T-helper 2 cell (primary cell): Measurements from ENCODE around the gene ERGIC1.

ENCODE experiments used
- DNase-seq, 5 experiments: peaks; one replicate each; pipeline versions ENCODE4 v3.0.0 to v3.0.0-alpha.2; 2012 to 2022

Gene ERGIC1

DNA sequence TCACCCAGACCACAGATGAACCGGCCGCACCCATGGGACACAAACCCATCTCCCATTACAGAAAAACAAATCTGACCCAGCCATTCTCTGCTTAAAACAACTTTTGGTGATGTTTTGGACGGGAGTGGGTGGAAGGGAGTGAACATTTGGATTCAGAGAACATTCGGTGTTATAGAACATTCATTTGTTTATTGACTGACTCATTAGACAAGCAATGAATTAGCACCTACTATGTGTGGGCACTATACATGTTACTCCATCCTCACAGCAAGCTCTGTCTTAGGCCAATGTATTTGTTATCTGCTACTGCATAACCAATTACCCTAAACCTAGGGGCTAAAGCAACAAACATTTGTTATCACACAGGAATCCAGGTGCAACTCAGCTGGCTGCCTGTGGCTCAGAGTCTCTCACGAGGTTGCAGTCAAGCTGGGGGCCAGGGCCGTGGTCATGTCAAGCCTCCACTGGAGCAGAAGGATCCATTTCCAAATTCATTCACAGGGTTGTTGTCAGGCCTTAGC lies 5.1 kb upstream of the ERGIC1 start:
- DNase-seq = no peak

DNA sequence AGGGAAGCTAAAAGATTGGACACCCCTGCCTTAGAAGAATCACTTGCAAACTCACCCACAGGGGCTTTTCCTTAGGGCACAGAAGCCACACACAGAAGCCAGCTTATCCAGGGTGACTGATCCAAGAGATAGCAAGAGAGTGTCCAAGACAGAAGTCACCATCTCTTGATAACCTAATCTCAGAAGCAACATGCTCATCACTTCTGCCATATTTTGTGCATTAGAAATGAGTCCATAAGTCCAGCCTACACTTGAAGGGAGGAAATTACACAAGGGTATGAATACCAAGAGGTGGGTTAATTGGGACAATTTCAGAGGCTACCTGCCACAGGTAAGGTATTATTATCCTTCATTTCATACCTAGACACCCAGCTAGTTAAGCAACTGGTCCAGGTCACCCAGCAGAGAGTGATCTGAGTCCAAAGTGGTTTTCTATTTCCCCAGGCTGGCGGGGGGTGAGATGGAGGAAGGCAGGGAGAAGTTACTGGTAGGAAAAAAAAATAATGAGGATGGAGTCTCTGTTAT lies 3.7 kb upstream of the ERGIC1 start:
- no peak for DNase-seq

- DNase-seq = peak in 1 of 5 experiments; percentile 19
These were observed 3.0 kb upstream of the ERGIC1 start for GRCh38 chr5:172830876-172831662.

GRCh38 chr5:172832383-172833315 lies 1.4 kb upstream of the ERGIC1 start:
- no peak for DNase-seq

DNA sequence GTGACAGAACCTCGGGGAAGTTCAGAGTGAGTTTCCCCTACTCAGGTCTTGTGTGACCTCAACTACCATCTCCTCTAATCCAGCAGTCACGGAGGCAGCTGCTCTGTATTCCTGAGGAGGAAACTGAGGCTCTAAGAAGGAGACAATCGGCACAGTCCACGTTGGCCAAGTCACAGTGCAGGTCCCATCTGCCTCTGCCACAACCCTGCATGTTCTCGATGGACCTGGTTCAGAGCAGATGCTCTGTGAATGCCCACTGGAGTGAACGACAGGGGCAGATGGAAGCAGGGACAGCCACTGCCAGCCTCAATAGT lies 722 bp upstream of the ERGIC1 start:
- no peak for DNase-seq

GRCh38 chr5:172834415-172835289 lies 601 bp downstream of the ERGIC1 start:
- no peak for DNase-seq

GRCh38 chr5:172835290-172835993 lies 1.4 kb downstream of the ERGIC1 start:
- DNase-seq = peak in 1 of 5 experiments; percentile 46

DNA sequence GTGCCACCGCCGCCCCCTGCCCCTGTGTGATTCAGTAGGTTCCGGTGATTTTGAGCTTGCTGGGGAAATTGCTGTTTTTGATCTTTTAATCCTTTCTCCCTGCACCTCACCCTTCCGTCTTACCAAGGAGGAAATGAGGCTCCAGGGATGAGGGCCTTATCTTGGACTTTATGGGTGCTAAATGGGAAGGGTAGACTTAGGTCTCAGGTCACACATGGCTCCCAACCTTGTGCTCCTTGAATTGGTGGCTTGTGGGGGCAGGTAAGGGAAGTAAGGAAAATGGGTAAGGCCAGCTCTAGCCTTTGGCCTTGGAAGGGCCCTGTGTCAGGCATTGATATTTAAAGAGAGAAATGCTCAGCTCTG lies 1.9 kb downstream of the ERGIC1 start:
- no peak for DNase-seq

DNA sequence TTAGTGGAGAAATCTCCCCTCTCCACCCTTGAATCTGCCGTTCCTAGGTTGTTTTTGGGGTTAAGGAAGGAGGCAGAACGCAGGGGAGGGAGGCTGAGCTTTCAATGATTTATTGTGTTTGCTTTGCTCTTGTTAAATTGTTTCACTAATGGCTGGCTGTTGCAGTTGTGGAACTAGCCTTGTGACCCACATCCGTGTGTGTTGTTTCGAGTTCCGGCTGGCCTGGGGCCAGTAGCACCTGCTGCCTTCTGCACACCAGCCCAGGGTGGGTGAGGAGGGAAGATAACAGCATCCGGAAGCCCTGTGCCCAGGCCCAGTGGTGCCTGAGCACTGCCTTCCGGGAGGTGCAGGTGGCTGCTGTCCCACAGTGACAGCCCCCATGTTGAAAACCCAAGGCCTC lies 3.6 kb downstream of the ERGIC1 start:
- peak in 3 of 5 experiments; percentile 11 to 75 (median 69) for DNase-seq

DNA sequence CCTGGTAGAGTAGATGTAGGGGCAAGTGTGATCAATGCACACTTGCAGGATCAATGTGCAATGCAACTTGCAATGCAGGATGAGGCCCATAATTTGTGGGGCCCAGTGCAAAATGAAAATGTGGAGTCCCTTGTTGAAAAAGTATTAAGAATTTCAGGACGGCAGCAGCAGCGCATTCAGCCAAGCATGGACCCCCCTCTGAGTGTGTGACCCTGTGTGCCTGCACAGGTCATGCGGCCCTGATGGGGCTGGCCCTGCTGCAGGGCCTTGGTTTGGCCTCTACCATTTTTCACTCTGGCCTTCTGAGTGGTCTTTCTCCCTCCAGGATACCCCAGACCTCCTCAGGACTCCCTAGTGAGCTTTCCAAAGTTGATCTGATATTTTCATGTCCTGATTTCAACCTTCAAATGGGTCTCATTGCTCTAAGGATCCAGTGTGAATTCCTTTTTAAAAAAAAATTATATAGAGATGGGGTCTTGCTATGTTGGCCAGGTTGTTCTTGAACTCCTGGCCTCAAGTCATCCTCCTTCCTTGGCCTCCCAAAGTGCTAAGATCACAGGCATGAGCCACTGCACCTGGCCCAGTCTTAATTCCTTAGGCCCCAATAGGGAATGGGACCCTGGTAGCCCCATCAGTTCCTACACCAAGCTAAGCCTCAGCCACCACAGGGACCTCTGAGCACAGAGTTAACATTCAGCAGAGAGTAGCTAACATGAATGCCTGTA lies 4.3 kb downstream of the ERGIC1 start:
- DNase-seq = no peak

DNA sequence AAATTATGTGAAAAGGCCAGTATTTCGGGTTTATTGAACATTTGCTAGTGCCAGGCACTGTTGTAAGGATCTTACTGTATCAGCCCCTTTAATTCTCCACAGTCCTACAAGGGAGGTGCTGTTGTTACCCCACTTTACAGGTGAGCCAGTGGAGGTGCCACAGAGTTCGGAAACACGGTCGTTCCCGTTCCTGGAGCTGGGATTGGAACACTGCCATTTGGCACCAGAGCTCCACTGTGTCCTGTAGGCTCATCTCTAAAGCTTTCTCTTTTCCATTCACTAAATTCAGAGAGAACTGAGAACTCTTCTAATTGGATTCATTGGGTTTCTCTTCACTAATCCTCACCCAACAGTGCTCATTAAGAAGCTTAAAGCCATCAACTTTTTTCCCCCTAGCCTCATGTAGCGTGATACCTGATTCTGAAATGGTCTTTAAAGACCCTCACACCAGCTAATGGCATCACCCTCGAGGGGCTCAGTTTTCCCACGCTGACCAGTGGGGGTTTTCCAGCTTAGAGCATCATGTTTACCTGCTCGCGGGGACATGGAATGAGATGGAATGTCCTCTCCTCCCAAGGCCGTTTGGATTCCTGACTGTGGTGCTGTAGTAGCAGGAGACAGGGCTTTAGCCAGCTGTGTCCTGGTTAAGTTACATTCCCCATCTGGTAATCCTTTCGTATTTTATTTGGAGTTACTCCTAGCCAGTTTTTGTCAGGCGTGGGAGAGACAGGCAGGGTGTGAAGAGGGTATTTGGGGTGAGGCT lies 5.8 kb downstream of the ERGIC1 start:
- DNase-seq = no peak

DNA sequence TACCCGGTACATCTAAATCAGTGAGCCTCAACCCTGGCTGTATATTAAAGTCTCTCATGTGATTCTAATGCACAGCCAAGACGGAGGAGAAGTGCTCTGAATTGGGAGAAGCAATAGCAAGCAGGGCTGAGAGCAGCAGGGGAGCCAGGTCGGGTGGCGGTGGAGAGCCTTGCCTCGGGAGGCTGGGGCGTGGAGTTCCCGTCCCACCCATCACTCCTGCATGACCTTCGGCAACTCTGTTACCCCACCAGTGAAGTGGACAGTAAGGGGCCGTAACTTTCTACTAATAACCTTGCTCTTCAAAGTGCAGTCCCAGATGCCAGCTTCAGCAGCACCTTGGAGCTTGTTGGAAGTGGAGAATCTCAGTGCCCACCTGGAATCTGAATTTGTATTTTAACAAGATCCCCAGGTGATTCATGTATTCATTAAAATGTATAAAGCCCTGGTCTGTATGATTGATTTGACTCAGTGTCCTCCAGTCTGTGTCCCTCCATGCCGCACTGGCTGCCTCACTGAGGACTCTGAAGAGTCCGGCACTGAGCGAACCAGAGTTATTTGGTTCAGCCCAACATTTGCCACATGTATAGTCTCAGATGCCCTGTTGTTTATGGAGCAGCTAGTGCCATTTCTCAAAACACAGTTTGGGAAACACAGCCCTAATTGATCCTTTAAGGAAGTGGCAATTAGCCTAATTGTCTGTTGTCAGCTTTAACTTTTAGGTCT lies 6.5 kb downstream of the ERGIC1 start:
- no peak for DNase-seq

GRCh38 chr5:172841256-172841655 lies 7.2 kb downstream of the ERGIC1 start:
- no peak for DNase-seq

DNA sequence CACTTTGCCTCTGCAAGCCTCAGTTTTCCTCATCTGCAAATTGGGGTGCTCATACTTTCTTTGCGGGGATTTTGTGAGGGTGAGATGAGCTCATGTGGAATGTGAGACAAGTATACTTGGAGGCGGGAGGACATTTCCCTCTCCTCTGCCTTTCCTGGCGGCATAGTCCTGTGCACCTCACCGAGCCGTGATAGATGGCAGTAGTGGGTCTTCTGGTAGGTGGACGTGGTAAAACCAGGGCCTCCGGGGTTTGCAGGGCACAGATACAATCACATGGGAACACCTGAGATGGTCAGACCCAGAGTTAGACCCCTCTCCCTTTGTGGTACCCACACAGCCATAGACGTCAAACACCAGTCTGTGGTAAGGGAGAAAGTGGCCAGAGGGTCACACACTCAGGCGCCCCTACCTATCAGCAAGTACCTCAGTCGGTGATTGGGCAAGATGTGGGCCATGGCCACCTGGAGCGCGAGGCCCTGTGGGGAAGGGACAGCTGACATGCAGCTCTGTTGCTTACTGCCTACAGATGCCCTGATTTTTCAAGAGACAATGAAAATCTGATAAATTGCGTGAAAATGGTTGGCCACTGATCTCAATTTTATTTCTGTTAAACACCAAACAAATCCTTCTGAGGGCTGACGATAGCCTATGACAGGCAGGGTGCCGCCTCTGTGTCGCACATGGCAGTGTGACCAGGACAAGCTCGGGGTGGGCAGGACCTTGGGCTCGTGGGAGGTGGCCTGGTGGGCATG lies 9.9 kb downstream of the ERGIC1 start:
- no peak for DNase-seq

GRCh38 chr5:172844577-172844838 lies 10.5 kb downstream of the ERGIC1 start:
- no peak for DNase-seq

GRCh38 chr5:172845154-172845553 lies 11.1 kb downstream of the ERGIC1 start:
- DNase-seq = no peak

GRCh38 chr5:172845576-172845975 lies 11.5 kb downstream of the ERGIC1 start:
- DNase-seq = no peak

DNA sequence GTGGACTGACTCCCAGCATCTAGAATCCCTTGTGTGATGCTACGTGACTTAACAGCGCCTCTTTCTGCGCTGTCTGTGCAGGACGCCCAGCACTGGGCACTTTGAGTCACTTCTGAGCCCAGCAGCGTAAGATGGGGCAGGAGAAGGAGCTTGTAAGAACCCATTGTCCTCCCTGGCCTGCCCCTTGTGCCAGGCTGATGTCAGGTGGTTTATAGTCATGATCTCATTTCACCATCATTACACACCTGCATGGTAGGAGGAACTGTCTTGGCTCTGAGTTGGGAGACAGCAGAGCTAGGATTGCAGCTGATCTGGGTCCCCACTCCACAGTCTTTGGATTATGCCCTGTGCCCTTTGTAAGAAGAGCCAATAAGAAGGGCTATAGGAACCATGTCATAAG lies 12.2 kb downstream of the ERGIC1 start:
- DNase-seq = no peak

DNA sequence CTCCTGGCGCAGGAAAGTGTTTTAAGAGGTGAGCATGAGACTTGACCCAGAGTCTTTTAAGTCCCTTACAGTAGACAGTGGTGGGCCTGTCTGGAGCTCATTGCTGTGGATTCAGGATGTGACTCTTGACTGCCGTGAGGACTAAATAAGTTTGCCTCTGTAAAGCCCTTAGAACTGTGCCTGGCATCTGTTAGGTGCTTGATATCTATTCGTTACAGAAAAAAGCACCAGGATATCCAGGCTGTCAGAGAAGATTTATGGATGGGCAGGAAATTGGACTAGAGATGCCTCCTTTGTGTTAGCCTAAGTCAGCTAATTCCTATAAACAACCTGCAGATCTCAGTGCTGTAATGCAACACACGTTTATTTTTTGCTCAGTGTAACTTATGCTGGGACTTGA lies 12.6 kb downstream of the ERGIC1 start:
- DNase-seq = no peak
